ENCODE measurements around the gene KRT12. TPM values are rescaled to one million over a fixed set of nuclear protein-coding genes. Genes with fewer than 3 reads are reported as not detected.

The KRT12 gene
- total RNA-seq (ENCODE audit: low replicate concordance): under 0.01 TPM in 1 of 2 replicates, not detected in the other

GRCh38 chr17:40866838-40867237 lies at the start of gene KRT12:
Gene KRT12 (minus strand): TSS chr17:40867223. CDS start chr17:40867186, 37 bp downstream.

GRCh38 chr17:40884708-40885512 lies 17.9 kb upstream of the KRT12 start, which contains the start of gene KRT20:
Gene KRT20 (minus strand): TSS chr17:40885242. CDS start chr17:40885185, 57 bp downstream.

GRCh38 chr17:40822132-40822812 lies 44.8 kb downstream of the KRT12 start, which contains the start of gene KRT10:
Gene KRT10 (minus strand): TSS chr17:40822614. CDS start chr17:40822585, 29 bp downstream.

Other genes with a start within 250 kb of the KRT12 start
- 68.1 and 78.9 TPM in 2 replicates for gene SMARCE1, start 219.4 kb downstream of the KRT12 start, total RNA-seq (ENCODE audit: low replicate concordance)
- gene KRT222, start 202.0 kb downstream of the KRT12 start, total RNA-seq (ENCODE audit: low replicate concordance): 1.3 TPM in 1 of 2 replicates, not detected in the other
- not detected in 2 replicates for gene KRT24, start 163.5 kb downstream of the KRT12 start, total RNA-seq (ENCODE audit: low replicate concordance)
- not detected in 2 replicates for gene KRT25, start 111.9 kb downstream of the KRT12 start, total RNA-seq (ENCODE audit: low replicate concordance)
- gene KRT26, start 95.0 kb downstream of the KRT12 start, total RNA-seq (ENCODE audit: low replicate concordance): not detected in 2 replicates
- not detected in 2 replicates for gene KRT27, start 84.7 kb downstream of the KRT12 start, total RNA-seq (ENCODE audit: low replicate concordance)
- gene KRT28, start 67.3 kb downstream of the KRT12 start, total RNA-seq (ENCODE audit: low replicate concordance): not detected in 2 replicates
- gene KRT10, start 44.6 kb downstream of the KRT12 start, total RNA-seq (ENCODE audit: low replicate concordance): 1.6 and 4.7 TPM in 2 replicates
- gene KRT20, start 18.0 kb upstream of the KRT12 start, total RNA-seq (ENCODE audit: low replicate concordance): not detected in 2 replicates
- not detected in 2 replicates for gene KRT23, start 70.4 kb upstream of the KRT12 start, total RNA-seq (ENCODE audit: low replicate concordance)
- gene KRT39, start 99.7 kb upstream of the KRT12 start, total RNA-seq (ENCODE audit: low replicate concordance): 0.12 TPM in 1 of 2 replicates, not detected in the other
- not detected in 2 replicates for gene KRT40, start 117.1 kb upstream of the KRT12 start, total RNA-seq (ENCODE audit: low replicate concordance)
- not detected in 2 replicates for gene KRTAP3-3, start 126.9 kb upstream of the KRT12 start, total RNA-seq (ENCODE audit: low replicate concordance)
- gene KRTAP3-2, start 132.7 kb upstream of the KRT12 start, total RNA-seq (ENCODE audit: low replicate concordance): not detected in 2 replicates
- not detected in 2 replicates for gene KRTAP3-1, start 141.9 kb upstream of the KRT12 start, total RNA-seq (ENCODE audit: low replicate concordance)
- gene KRTAP1-5, start 160.0 kb upstream of the KRT12 start, total RNA-seq (ENCODE audit: low replicate concordance): not detected in 2 replicates
- not detected in 2 replicates for gene KRTAP1-4, start 163.0 kb upstream of the KRT12 start, total RNA-seq (ENCODE audit: low replicate concordance)
- not detected in 2 replicates for gene KRTAP1-3, start 167.7 kb upstream of the KRT12 start, total RNA-seq (ENCODE audit: low replicate concordance)
- not detected in 2 replicates for gene KRTAP1-1, start 174.2 kb upstream of the KRT12 start, total RNA-seq (ENCODE audit: low replicate concordance)
- gene KRTAP2-1, start 180.1 kb upstream of the KRT12 start, total RNA-seq (ENCODE audit: low replicate concordance): not detected in 2 replicates
- not detected in 2 replicates for gene KRTAP2-2, start 188.0 kb upstream of the KRT12 start, total RNA-seq (ENCODE audit: low replicate concordance)
- not detected in 2 replicates for gene KRTAP2-3, start 192.9 kb upstream of the KRT12 start, total RNA-seq (ENCODE audit: low replicate concordance)
- gene KRTAP2-4, start 198.7 kb upstream of the KRT12 start, total RNA-seq (ENCODE audit: low replicate concordance): not detected in 2 replicates
- not detected in 2 replicates for gene KRTAP4-7, start 216.9 kb upstream of the KRT12 start, total RNA-seq (ENCODE audit: low replicate concordance)
- not detected in 2 replicates for gene KRTAP4-8, start 230.9 kb upstream of the KRT12 start, total RNA-seq (ENCODE audit: low replicate concordance)
- not detected in 2 replicates for gene KRTAP4-16, start 235.0 kb upstream of the KRT12 start, total RNA-seq (ENCODE audit: low replicate concordance)
- gene KRTAP4-9, start 238.2 kb upstream of the KRT12 start, total RNA-seq (ENCODE audit: low replicate concordance): not detected in 2 replicates